ENCODE data around the gene MEP1B.

- TF ChIP-seq POLR2AphosphoS5 (IDR thresholded peaks at IDR 0.05; ENCODE audit: low read depth, low read length) (no peak), SIN3A (IDR thresholded peaks at IDR 0.05; ENCODE audit: borderline replicate concordance, insufficient read depth, low read length) (no peak), FOXP2 (optimal IDR thresholded peaks at IDR 0.05; ENCODE audit: borderline replicate concordance, extremely low read depth, extremely low read length, insufficient read depth) (no peak)
- TF ChIP-seq, protein P1, sequence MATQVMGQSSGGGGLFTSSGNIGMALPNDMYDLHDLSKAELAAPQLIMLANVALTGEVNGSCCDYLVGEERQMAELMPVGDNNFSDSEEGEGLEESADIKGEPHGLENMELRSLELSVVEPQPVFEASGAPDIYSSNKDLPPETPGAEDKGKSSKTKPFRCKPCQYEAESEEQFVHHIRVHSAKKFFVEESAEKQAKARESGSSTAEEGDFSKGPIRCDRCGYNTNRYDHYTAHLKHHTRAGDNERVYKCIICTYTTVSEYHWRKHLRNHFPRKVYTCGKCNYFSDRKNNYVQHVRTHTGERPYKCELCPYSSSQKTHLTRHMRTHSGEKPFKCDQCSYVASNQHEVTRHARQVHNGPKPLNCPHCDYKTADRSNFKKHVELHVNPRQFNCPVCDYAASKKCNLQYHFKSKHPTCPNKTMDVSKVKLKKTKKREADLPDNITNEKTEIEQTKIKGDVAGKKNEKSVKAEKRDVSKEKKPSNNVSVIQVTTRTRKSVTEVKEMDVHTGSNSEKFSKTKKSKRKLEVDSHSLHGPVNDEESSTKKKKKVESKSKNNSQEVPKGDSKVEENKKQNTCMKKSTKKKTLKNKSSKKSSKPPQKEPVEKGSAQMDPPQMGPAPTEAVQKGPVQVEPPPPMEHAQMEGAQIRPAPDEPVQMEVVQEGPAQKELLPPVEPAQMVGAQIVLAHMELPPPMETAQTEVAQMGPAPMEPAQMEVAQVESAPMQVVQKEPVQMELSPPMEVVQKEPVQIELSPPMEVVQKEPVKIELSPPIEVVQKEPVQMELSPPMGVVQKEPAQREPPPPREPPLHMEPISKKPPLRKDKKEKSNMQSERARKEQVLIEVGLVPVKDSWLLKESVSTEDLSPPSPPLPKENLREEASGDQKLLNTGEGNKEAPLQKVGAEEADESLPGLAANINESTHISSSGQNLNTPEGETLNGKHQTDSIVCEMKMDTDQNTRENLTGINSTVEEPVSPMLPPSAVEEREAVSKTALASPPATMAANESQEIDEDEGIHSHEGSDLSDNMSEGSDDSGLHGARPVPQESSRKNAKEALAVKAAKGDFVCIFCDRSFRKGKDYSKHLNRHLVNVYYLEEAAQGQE (IDR thresholded peaks at IDR 0.05; ENCODE audit: insufficient read depth in 1 of 2, low read depth in 2 of 2, low read length in 2 of 2), result no peak
Observed at GRCh38 chr18:32157580-32157979, 32.3 kb upstream of the MEP1B start.
